Endodermal cell (in vitro differentiated cells): Measurements from ENCODE around the gene STUM. TPM values are rescaled to one million over a fixed set of nuclear protein-coding genes. Genes with fewer than 3 reads are reported as not detected.

Experiments
- DNase-seq: peaks from one replicate; pipeline ENCODE4 v3.0.0-alpha.2; 2017
- H3K27ac ChIP-seq: 2 replicates; pipeline ENCODE4 v1.5.1; 2013; ENCODE audit warnings: mild to moderate bottlenecking, low read depth, low read length, moderate library complexity
- H3K27me3 ChIP-seq: 2 replicates; pipeline ENCODE4 v1.6.1; 2013; ENCODE audit warnings: mild to moderate bottlenecking, low read length, moderate library complexity; ENCODE audit not compliant: insufficient read depth, control insufficient read depth, poor library complexity, severe bottlenecking
- H3K36me3 ChIP-seq: 2 replicates; pipeline ENCODE4 v1.7.0; 2013; ENCODE audit warnings: mild to moderate bottlenecking, low read length, moderate library complexity; ENCODE audit not compliant: control insufficient read depth, insufficient read depth
- H3K4me1 ChIP-seq: one replicate; pipeline ENCODE4 v1.7.0; 2013; ENCODE audit warnings: low read length; ENCODE audit not compliant: control insufficient read depth, insufficient read depth
- H3K4me3 ChIP-seq: 2 replicates; pipeline ENCODE4 v1.5.1; 2013; ENCODE audit warnings: mild to moderate bottlenecking, low read length, moderate library complexity
- H3K9ac ChIP-seq: 2 replicates; pipeline ENCODE4 v1.6.1; 2013; ENCODE audit warnings: mild to moderate bottlenecking, low read length, moderate library complexity; ENCODE audit not compliant: poor library complexity, severe bottlenecking; ENCODE audit errors: extremely low read depth
- H3K9me3 ChIP-seq: 2 replicates; pipeline ENCODE4 v1.6.1; 2013; ENCODE audit warnings: mild to moderate bottlenecking, low read length, moderate library complexity; ENCODE audit not compliant: control insufficient read depth
- H3K27ac Mint-ChIP-seq: 2 replicates; pipeline ENCODE4 v1.8.0; 2020; ENCODE audit warnings: mixed read lengths
- H3K27me3 Mint-ChIP-seq: 2 replicates; pipeline ENCODE4 v1.8.0; 2021; ENCODE audit warnings: mild to moderate bottlenecking, mixed read lengths; ENCODE audit not compliant: insufficient read depth
- H3K36me3 Mint-ChIP-seq: 2 replicates; pipeline ENCODE4 v1.8.0; 2020; ENCODE audit warnings: low read depth, mixed read lengths
- H3K4me1 Mint-ChIP-seq: 2 replicates; pipeline ENCODE4 v1.8.0; 2020; ENCODE audit warnings: mixed read lengths
- H3K4me3 Mint-ChIP-seq: 2 replicates; pipeline ENCODE4 v1.8.0; 2020; ENCODE audit warnings: mild to moderate bottlenecking, moderate library complexity, mixed read lengths
- H3K9me3 Mint-ChIP-seq: 2 replicates; pipeline ENCODE4 v1.8.0; 2020; ENCODE audit warnings: mild to moderate bottlenecking, mixed read lengths
- CTCF ChIP-seq: fragments of 200-600 bp; sonication (generic); conservative IDR thresholded peaks from 2 replicates; pipeline ENCODE4 v1.5.0; 2021; ENCODE audit warnings: antibody characterized with exemption, mild to moderate bottlenecking
- WGBS, 2 experiments: methylation state at CpG; one replicate each; pipeline versions ENCODE4 v1.1.5 to v1.1.7; 2013; ENCODE audit warnings: missing lambda C conversion rate in 2 of 2, mixed read lengths in 1 of 2; ENCODE audit not compliant: insufficient coverage in 1 of 2, insufficient read length in 1 of 2; 5-methylcytosine and 5-hydroxymethylcytosine counted together
- total RNA-seq, 2 donors: library from RNA; stranded (reverse); fragmentation: NEBNext Ultra II Directional in 1 of 2; extraction: Animal tissue kit (Norgen Biotek cat#: 25700) in 1 of 2; gene quantifications; 2 replicates in 1 of 2; 3 replicates in 1 of 2; pipeline ENCODE4 v1.2.1, GENCODE V29; 2021

The STUM gene
- total RNA-seq, 2 donors from 2014 or later = 0.04 to 0.20 TPM

GRCh38 chr1:226586650-226587422 is 38.3 kb downstream of the STUM start:
- Histone ChIP-seq H3K36me3 (no peaks in the 10 kb centered on the region), H3K9ac (no peak overlapping the region), H3K9me3 (no peaks in the 10 kb centered on the region), H3K4me1 (no peaks in the 10 kb centered on the region), H3K27me3 (no peaks in the 10 kb centered on the region), H3K4me3 (no peak overlapping the region), H3K27ac (no peak overlapping the region)
- Mint-ChIP-seq H3K27me3 (peaks cover 12% of the 10 kb centered on the region), H3K4me3 (no peak overlapping the region), H3K36me3 (no peaks in the 10 kb centered on the region), H3K4me1 (peaks cover 9% of the 10 kb centered on the region), H3K27ac (no peak overlapping the region), H3K9me3 (no peaks in the 10 kb centered on the region)
- no peak for TF ChIP-seq CTCF
- no peak for DNase-seq
- WGBS, 2 experiments = 86 to 91% methylated on average over 13 to 16 of the region's 16 CpGs

GRCh38 chr1:226588484-226588883 is 39.9 kb downstream of the STUM start:
- no peaks in the 10 kb centered on the region for H3K27me3 ChIP-seq
- Mint-ChIP-seq H3K9me3 (no peaks in the 10 kb centered on the region), H3K4me3 (no peak overlapping the region), H3K27me3 (peaks cover 12% of the 10 kb centered on the region), H3K27ac (no peak overlapping the region), H3K36me3 (no peaks in the 10 kb centered on the region), H3K4me1 (peaks cover 14% of the 10 kb centered on the region)
- 88 to 100% methylated on average over 2 of the region's 2 CpGs for WGBS, 2 experiments
- H3K27ac ChIP-seq = no peak overlapping the region
- H3K4me1 ChIP-seq = no peaks in the 10 kb centered on the region
- no peak overlapping the region for H3K4me3 ChIP-seq
- H3K9ac ChIP-seq = no peak overlapping the region
- H3K9me3 ChIP-seq = no peaks in the 10 kb centered on the region
- TF ChIP-seq CTCF = no peak
- no peak for DNase-seq
- H3K36me3 ChIP-seq = no peaks in the 10 kb centered on the region

- Mint-ChIP-seq H3K36me3 (no peaks in the 10 kb centered on the region), H3K27me3 (peaks cover 12% of the 10 kb centered on the region), H3K27ac (no peak overlapping the region), H3K4me3 (no peak overlapping the region), H3K4me1 (peaks cover 21% of the 10 kb centered on the region), H3K9me3 (no peaks in the 10 kb centered on the region)
- WGBS, 2 experiments = 85 to 87% methylated on average over 4 to 11 of the region's 11 CpGs
- no peaks in the 10 kb centered on the region for H3K27me3 ChIP-seq
- no peak for TF ChIP-seq CTCF
- H3K9ac ChIP-seq = no peak overlapping the region
- no peak overlapping the region for H3K27ac ChIP-seq
- DNase-seq = no peak
- H3K4me1 ChIP-seq = no peaks in the 10 kb centered on the region
- no peaks in the 10 kb centered on the region for H3K36me3 ChIP-seq
- no peaks in the 10 kb centered on the region for H3K9me3 ChIP-seq
- no peak overlapping the region for H3K4me3 ChIP-seq
Observed at GRCh38 chr1:226589008-226589733, 40.6 kb downstream of the STUM start.
